ENCODE measurements around the gene ZNF605.

- TF ChIP-seq CTCF (IDR thresholded peaks at IDR 0.05; ENCODE audit: low read length), result no peak
- no peak for TF ChIP-seq EZH2 (optimal IDR thresholded peaks at IDR 0.05; ENCODE audit: low read depth, low read length)
- no peak for TF ChIP-seq EZH2phosphoT487 (IDR thresholded peaks at IDR 0.05; ENCODE audit: low read length)
Measured at GRCh38 chr12:132949936-132950837, 5.9 kb downstream of the ZNF605 start.

All from MM.1S (cell line).